Astrocyte (in vitro differentiated cells and primary cell): ENCODE results near the gene CLCA4.

ENCODE experiments used
- CTCF ChIP-seq: IDR thresholded peaks from 2 replicates; pipeline ENCODE4 v1.5.1; 2011; ENCODE audit warnings: low read depth, mild to moderate bottlenecking, inconsistent platforms, low read length, moderate library complexity; ENCODE audit not compliant: insufficient read depth
- EZH2 ChIP-seq: IDR thresholded peaks from 2 replicates; pipeline ENCODE4 v1.6.1; 2012; ENCODE audit warnings: mild to moderate bottlenecking, low read length, inconsistent platforms; ENCODE audit not compliant: insufficient read depth

- no peak for TF ChIP-seq CTCF
- TF ChIP-seq EZH2 = no peak
Measured at GRCh38 chr1:86521522-86521891, 25.4 kb upstream of the CLCA4 start.
